Suprapubic skin (tissue), 4 donors: ENCODE results near the gene SOCS4. TPM values are rescaled to one million over a fixed set of nuclear protein-coding genes. Genes with fewer than 3 reads are reported as not detected.
"Not testable (repeated sequence)": the region's sequence is repeated elsewhere in the genome, so short reads cannot be mapped to it uniquely, and the experiment has no call there.

Experiments used
- DNase-seq, 2 donors: peaks; one replicate each; pipeline ENCODE4 v3.0.0-alpha.2; 2019; ENCODE audit warnings: low spot score in 2 of 2
- H3K27ac ChIP-seq: fragments of 200-600 bp; sonication (generic); one replicate; pipeline ENCODE4 v1.5.1; 2019
- H3K27me3 ChIP-seq: fragments of 200-600 bp; sonication (generic); one replicate; pipeline ENCODE4 v1.5.1; 2019
- H3K36me3 ChIP-seq: fragments of 200-600 bp; sonication (generic); one replicate; pipeline ENCODE4 v1.5.1; 2019
- H3K4me1 ChIP-seq: fragments of 200-600 bp; sonication (generic); one replicate; pipeline ENCODE4 v1.5.1; 2019
- H3K4me3 ChIP-seq: fragments of 200-600 bp; sonication (generic); one replicate; pipeline ENCODE4 v1.5.1; 2019; ENCODE audit warnings: mild to moderate bottlenecking
- H3K9me3 ChIP-seq: fragments of 200-600 bp; sonication (generic); one replicate; pipeline ENCODE4 v1.5.1; 2019
- EP300 ChIP-seq: sonication (generic); formaldehyde crosslinking; IDR thresholded peaks from one replicate; pipeline ENCODE4 v1.6.1; 2017; ENCODE audit warnings: antibody characterized with exemption
- POLR2A ChIP-seq, 2 donors: fragments of 450-650 bp; IDR thresholded peaks; one replicate each; pipeline ENCODE4 v1.6.1; 2017; ENCODE audit warnings: antibody characterized with exemption in 2 of 2, mild to moderate bottlenecking in 2 of 2, moderate library complexity in 2 of 2
- POLR2AphosphoS5 ChIP-seq, 3 donors: sonication (generic); formaldehyde crosslinking; IDR thresholded peaks; one replicate each; pipeline ENCODE4 v1.6.1; 2017; ENCODE audit warnings: antibody characterized with exemption in 3 of 3
- WGBS: methylation state at CpG from one replicate; pipeline ENCODE4 v1.1.5; 2018; 5-methylcytosine and 5-hydroxymethylcytosine counted together
- total RNA-seq, 4 donors: library from RNA; depleted of rRNA; stranded (reverse); fragments of >200 nt; gene quantifications; one replicate each; pipeline ENCODE4 v1.1.0, GENCODE V29; 2016
- TF ChIP-seq, protein P1 (sequence below), 2 donors: fragments of 200-600 bp in 1 of 2; fragments of 450-650 bp in 1 of 2; sonication (generic) in 1 of 2; IDR thresholded peaks; one replicate each; pipeline ENCODE4 v1.5.1; 2016 to 2019; ENCODE audit warnings: antibody characterized with exemption in 2 of 2, mild to moderate bottlenecking in 1 of 2, moderate library complexity in 1 of 2

Gene SOCS4
- total RNA-seq, 4 donors from 2014 or later = 10.0 to 12.0 (median 11.6) TPM

DNA sequence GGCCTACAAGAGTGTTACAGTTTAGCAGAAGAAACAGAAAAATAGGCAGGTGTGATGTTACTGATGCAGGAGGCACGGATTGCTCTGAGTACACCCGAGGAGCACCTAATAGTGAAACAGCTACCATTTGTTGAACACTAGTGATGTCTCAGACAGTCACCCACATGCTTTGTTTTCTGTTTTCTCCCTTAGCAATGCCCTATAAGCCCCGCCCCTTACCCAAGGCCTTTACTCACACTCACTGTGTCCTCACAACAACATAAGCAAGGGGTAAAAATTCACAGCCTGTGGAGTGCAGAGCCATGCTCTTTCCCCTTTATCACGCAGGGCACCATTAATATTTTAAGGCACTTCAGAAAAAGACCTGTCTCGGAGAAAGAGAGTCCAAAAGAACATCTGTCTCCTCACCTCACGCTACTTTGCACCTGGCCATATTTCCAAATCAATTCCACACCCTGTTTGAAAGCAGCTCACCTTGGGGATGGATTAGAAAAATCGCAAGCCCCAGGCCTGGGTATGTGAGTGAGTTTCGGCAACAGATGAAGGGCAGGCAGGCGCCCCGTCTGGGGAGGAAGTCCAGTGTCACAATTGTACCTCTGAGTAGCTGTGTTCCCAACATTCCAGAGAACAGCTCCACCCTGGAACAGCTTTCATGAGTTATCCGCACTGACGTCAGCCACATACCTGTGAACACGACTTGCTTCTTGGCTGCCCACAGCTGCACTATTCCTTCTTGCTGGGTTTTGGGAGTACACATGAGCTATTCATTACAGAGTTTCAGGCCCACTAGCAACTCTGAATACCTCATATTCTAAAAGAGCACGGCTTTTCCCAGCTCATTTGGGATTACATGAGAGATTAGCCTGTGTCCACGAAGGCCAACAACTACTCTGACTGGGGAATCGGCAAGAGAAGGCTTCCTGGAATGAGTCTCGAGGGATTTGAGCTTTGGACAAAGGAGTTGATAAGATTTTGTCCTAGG lies 50.4 kb downstream of the SOCS4 start:
- no peak for DNase-seq
- Histone ChIP-seq H3K9me3 (no peaks in the 10 kb centered on the region), H3K36me3 (no peaks in the 10 kb centered on the region), H3K27me3 (no peaks in the 10 kb centered on the region), H3K27ac (peak overlapping the region; percentile 80), H3K4me3 (no peak overlapping the region), H3K4me1 (peaks cover 36% of the 10 kb centered on the region)
- no peak for TF ChIP-seq POLR2A (IDR thresholded peaks at IDR 0.05)
- TF ChIP-seq, protein P1, sequence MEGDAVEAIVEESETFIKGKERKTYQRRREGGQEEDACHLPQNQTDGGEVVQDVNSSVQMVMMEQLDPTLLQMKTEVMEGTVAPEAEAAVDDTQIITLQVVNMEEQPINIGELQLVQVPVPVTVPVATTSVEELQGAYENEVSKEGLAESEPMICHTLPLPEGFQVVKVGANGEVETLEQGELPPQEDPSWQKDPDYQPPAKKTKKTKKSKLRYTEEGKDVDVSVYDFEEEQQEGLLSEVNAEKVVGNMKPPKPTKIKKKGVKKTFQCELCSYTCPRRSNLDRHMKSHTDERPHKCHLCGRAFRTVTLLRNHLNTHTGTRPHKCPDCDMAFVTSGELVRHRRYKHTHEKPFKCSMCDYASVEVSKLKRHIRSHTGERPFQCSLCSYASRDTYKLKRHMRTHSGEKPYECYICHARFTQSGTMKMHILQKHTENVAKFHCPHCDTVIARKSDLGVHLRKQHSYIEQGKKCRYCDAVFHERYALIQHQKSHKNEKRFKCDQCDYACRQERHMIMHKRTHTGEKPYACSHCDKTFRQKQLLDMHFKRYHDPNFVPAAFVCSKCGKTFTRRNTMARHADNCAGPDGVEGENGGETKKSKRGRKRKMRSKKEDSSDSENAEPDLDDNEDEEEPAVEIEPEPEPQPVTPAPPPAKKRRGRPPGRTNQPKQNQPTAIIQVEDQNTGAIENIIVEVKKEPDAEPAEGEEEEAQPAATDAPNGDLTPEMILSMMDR (IDR thresholded peaks at IDR 0.05) = no peak
- no peak for TF ChIP-seq EP300
- no peak for TF ChIP-seq POLR2AphosphoS5 (IDR thresholded peaks at IDR 0.05)
- WGBS = 54% methylated on average over 17 of the region's 17 CpGs

DNA sequence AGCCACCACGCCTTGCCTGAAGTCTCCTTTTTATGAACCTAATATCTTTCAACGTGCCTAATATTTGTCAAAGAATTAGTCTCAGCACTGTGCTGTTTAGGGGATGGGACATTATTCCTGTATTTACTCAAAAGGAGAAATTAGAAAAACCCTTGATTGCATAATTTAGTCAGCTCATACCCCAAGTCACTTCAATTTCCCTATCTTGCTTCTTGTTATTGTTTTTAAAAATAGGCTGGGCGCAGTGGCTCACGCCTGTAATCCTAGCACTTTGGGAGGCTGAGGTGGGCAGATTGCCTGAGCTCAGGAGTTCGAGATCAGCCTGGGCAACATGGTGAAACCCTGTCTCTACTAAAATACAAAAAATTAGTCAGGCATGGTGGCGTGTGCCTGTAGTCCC lies 52.9 kb downstream of the SOCS4 start:
- H3K36me3 ChIP-seq, DNase-seq: not testable (repeated sequence)

DNA sequence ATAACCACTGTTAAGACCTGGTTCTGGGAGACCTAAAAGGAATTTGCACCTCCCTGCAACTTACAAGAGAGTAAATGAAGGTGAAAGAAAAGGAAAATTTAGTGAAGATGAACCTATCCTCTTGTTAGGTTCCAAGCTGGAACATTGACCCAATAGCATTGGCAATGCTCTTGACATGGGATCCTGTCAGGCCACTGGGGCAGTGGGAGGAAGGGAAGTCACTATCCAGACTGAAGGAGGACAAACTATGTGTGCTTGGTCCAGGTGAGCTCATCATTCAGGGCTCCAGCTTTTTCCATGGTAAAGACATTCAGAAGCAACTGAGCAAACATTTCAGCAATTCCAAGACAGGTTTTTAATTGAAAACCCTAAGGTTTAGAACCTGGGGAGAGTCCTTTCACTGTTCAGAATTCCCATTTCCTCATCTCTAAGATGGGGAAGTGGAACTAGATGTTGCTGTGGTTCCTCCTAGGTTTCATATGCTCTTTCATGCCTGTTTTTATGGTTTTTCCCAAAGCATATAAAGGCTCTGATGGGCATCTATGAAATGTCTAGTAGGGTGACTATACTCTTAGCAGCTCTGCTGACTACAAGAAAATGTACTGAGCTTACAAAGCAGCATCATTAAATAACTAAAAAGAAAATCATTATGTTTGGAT lies 57.5 kb downstream of the SOCS4 start:
- H3K36me3 ChIP-seq = no peaks in the 10 kb centered on the region
- no peaks in the 10 kb centered on the region for H3K9me3 ChIP-seq
- peak overlapping the region; percentile 35 for H3K27ac ChIP-seq
- H3K4me3 ChIP-seq = no peak overlapping the region
- H3K4me1 ChIP-seq = peaks cover 12% of the 10 kb centered on the region
- no peak for DNase-seq
- no peaks in the 10 kb centered on the region for H3K27me3 ChIP-seq
- TF ChIP-seq POLR2A (IDR thresholded peaks at IDR 0.05) (no peak), EP300 (no peak), POLR2AphosphoS5 (IDR thresholded peaks at IDR 0.05) (no peak)
- TF ChIP-seq, protein P1 (IDR thresholded peaks at IDR 0.05) = no peak

More for the DNA sequence above, 52.9 kb downstream of the SOCS4 start:
- H3K4me3 ChIP-seq, H3K27ac ChIP-seq, H3K9me3 ChIP-seq, H3K27me3 ChIP-seq: not testable (repeated sequence)
- peaks cover 14% of the 10 kb centered on the region for H3K4me1 ChIP-seq
- WGBS = 88% methylated on average over 6 of the region's 6 CpGs

DNA sequence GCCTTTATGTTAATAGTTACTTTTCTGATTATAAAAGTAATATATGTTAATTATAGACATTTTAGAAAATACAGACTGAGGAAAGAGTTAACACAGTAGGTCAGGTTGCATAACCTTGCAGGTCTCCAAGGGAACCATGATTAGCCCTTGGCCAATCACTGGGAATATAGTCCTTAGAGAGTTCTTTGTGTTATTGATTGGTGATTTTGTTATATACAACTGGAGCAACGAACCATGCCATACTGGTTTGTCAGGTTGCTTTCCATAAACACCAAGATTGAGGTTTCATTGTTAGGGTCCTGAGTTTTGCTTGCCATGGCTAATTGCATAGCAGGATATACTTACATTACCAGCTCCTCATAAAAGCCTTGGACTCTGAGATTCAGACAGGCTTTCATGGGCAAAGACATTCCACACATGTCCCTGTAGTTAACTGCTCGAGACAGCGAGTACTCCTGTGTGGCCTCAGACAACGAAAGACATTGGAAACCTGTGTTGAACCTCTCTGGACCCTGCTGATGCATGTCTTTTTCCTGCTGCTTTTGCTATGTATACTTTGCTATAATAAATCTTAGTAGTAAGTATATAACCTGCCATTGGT lies 58.1 kb downstream of the SOCS4 start:
- no peak for DNase-seq
- H3K4me3 ChIP-seq = no peak overlapping the region
- no peaks in the 10 kb centered on the region for H3K27me3 ChIP-seq
- 71% methylated on average over 4 of the region's 4 CpGs for WGBS
- TF ChIP-seq EP300 (no peak), POLR2AphosphoS5 (IDR thresholded peaks at IDR 0.05) (no peak), POLR2A (IDR thresholded peaks at IDR 0.05) (no peak)
- TF ChIP-seq, protein P1 (IDR thresholded peaks at IDR 0.05) = no peak
- no peaks in the 10 kb centered on the region for H3K36me3 ChIP-seq
- H3K4me1 ChIP-seq = peaks cover 12% of the 10 kb centered on the region
- H3K27ac ChIP-seq = peak overlapping the region; percentile 36
- no peaks in the 10 kb centered on the region for H3K9me3 ChIP-seq

DNA sequence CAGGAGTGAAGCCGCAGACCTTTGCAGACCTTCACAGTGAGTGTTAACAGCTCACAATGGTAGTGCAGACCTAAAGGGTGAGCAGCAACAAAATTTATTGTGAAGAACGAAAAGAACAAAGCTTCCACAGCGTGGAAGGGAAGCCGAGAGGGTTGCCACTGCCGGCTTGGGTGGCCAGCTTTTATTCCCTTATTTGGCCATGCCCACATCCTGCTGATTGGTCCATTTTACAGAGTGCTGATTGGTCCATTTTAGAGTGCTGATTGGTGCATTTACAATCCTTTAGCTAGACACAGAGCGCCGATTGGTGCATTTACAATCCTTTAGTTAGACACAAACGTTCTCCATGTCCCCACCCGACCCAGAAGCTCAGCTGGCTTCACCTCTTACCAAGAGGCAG lies 59.9 kb downstream of the SOCS4 start:
- H3K36me3 ChIP-seq = no peaks in the 10 kb centered on the region
- H3K27me3 ChIP-seq = no peaks in the 10 kb centered on the region
- H3K4me3 ChIP-seq = no peak overlapping the region
- no peak for DNase-seq
- TF ChIP-seq POLR2A (IDR thresholded peaks at IDR 0.05) (no peak), EP300 (no peak), POLR2AphosphoS5 (IDR thresholded peaks at IDR 0.05) (no peak)
- TF ChIP-seq, protein P1 (IDR thresholded peaks at IDR 0.05) = no peak
- no peak overlapping the region for H3K27ac ChIP-seq
- no peaks in the 10 kb centered on the region for H3K9me3 ChIP-seq
- H3K4me1 ChIP-seq = peaks cover 26% of the 10 kb centered on the region
- 94% methylated on average over 9 of the region's 9 CpGs for WGBS
